Large intestine (tissue), 3 donors: ENCODE results near the gene CRCP. TPM values are rescaled to one million over a fixed set of nuclear protein-coding genes. Genes with fewer than 3 reads are reported as not detected.
"Not testable (repeated sequence)": the region's sequence is repeated elsewhere in the genome, so short reads cannot be mapped to it uniquely, and the experiment has no call there.

Experiments used
- DNase-seq, 2 donors: peaks; one replicate each; pipeline versions ENCODE4 v3.0.0 to v3.0.0-alpha.2; 2013
- H3K27ac ChIP-seq: one replicate; pipeline ENCODE4 v1.5.1; 2013; ENCODE audit warnings: low read length
- H3K27me3 ChIP-seq: 2 replicates; pipeline ENCODE4 v1.6.1; 2013; ENCODE audit warnings: low read length; ENCODE audit not compliant: control insufficient read depth, insufficient read depth
- H3K36me3 ChIP-seq: 2 replicates; pipeline ENCODE4 v1.6.1; 2013; ENCODE audit warnings: low read length; ENCODE audit not compliant: control insufficient read depth, insufficient read depth
- H3K4me1 ChIP-seq: one replicate; pipeline ENCODE4 v1.6.1; 2013; ENCODE audit warnings: low read length; ENCODE audit not compliant: control insufficient read depth, insufficient read depth
- H3K4me3 ChIP-seq: one replicate; pipeline ENCODE4 v1.5.1; 2013; ENCODE audit warnings: low read length
- H3K9me3 ChIP-seq: one replicate; pipeline ENCODE4 v1.6.1; 2013; ENCODE audit warnings: mild to moderate bottlenecking, low read depth, low read length, moderate library complexity; ENCODE audit not compliant: control insufficient read depth
- WGBS: methylation state at CpG from one replicate; pipeline ENCODE4 v1.1.5; 2013; ENCODE audit warnings: low lambda C conversion rate; ENCODE audit not compliant: insufficient coverage; 5-methylcytosine and 5-hydroxymethylcytosine counted together
- polyA plus RNA-seq: library from polyadenylated mRNA; unstranded; fragments of 120-200 nt; gene quantifications from one replicate; pipeline ENCODE4 v1.2.1, GENCODE V29; 2013

CRCP gene
- polyA plus RNA-seq, 1 donor = 32.0 TPM

GRCh38 chr7:66105263-66105748, 9.3 kb upstream of the CRCP start:
- Histone ChIP-seq H3K4me3 (no peak overlapping the region), H3K4me1 (peaks cover 4% of the 10 kb centered on the region), H3K36me3 (no peaks in the 10 kb centered on the region), H3K27ac (no peak overlapping the region), H3K27me3 (no peaks in the 10 kb centered on the region), H3K9me3 (no peaks in the 10 kb centered on the region)
- no peak for DNase-seq
- WGBS = no CpG with 5 or more reads among the region's 5 CpGs

GRCh38 chr7:66108410-66108809, 6.2 kb upstream of the CRCP start:
- H3K27ac ChIP-seq, H3K9me3 ChIP-seq, H3K36me3 ChIP-seq, H3K4me1 ChIP-seq, H3K4me3 ChIP-seq, H3K27me3 ChIP-seq, DNase-seq: not testable (repeated sequence)
- WGBS = no CpG with 5 or more reads among the region's 5 CpGs

GRCh38 chr7:66110856-66111255, 3.8 kb upstream of the CRCP start:
- no CpG with 5 or more reads among the region's 9 CpGs for WGBS
- no peak for DNase-seq
- no peaks in the 10 kb centered on the region for H3K36me3 ChIP-seq
- no peak overlapping the region for H3K27ac ChIP-seq
- peaks cover 2% of the 10 kb centered on the region for H3K4me1 ChIP-seq
- no peak overlapping the region for H3K4me3 ChIP-seq
- H3K9me3 ChIP-seq = no peaks in the 10 kb centered on the region
- H3K27me3 ChIP-seq = no peaks in the 10 kb centered on the region

GRCh38 chr7:66116680-66117420, 2.2 kb downstream of the CRCP start:
- H3K27me3 ChIP-seq, H3K4me3 ChIP-seq, H3K27ac ChIP-seq, H3K36me3 ChIP-seq, H3K9me3 ChIP-seq, DNase-seq, H3K4me1 ChIP-seq: not testable (repeated sequence)
- 100% methylated on average over 2 of the region's 12 CpGs for WGBS

- Histone ChIP-seq H3K4me1 (peaks cover 3% of the 10 kb centered on the region), H3K9me3 (no peaks in the 10 kb centered on the region), H3K27me3 (no peaks in the 10 kb centered on the region), H3K4me3 (no peak overlapping the region), H3K36me3 (peaks cover 10% of the 10 kb centered on the region), H3K27ac (no peak overlapping the region)
- no peak for DNase-seq
- WGBS = no CpG with 5 or more reads among the region's 3 CpGs
Measured at GRCh38 chr7:66118603-66119002, 4.0 kb downstream of the CRCP start.

- Histone ChIP-seq H3K27me3 (no peaks in the 10 kb centered on the region), H3K4me3 (no peak overlapping the region), H3K4me1 (peaks cover 3% of the 10 kb centered on the region), H3K9me3 (no peaks in the 10 kb centered on the region), H3K27ac (no peak overlapping the region), H3K36me3 (peaks cover 10% of the 10 kb centered on the region)
- no peak for DNase-seq
- WGBS = no CpG with 5 or more reads among the region's 4 CpGs
Measured at GRCh38 chr7:66119245-66119850, 4.7 kb downstream of the CRCP start.

- DNase-seq = no peak
- 100% methylated on average over 1 of the region's 9 CpGs for WGBS
- Histone ChIP-seq H3K27me3 (no peaks in the 10 kb centered on the region), H3K4me3 (no peak overlapping the region), H3K9me3 (no peaks in the 10 kb centered on the region), H3K27ac (no peak overlapping the region), H3K4me1 (no peaks in the 10 kb centered on the region), H3K36me3 (peaks cover 10% of the 10 kb centered on the region)
Measured at GRCh38 chr7:66123175-66123528, 8.5 kb downstream of the CRCP start.

- no CpG with 5 or more reads among the region's 5 CpGs for WGBS
- not testable (repeated sequence) for H3K9me3 ChIP-seq, H3K27ac ChIP-seq, H3K4me1 ChIP-seq, H3K4me3 ChIP-seq, H3K36me3 ChIP-seq, DNase-seq, H3K27me3 ChIP-seq
Measured at GRCh38 chr7:66124569-66124861, 9.9 kb downstream of the CRCP start.

GRCh38 chr7:66125052-66125694, 10.5 kb downstream of the CRCP start:
- no CpG with 5 or more reads among the region's 4 CpGs for WGBS
- H3K4me3 ChIP-seq = no peak overlapping the region

GRCh38 chr7:66125781-66126352, 11.2 kb downstream of the CRCP start:
- H3K9me3 ChIP-seq, H3K27ac ChIP-seq, H3K4me3 ChIP-seq, H3K36me3 ChIP-seq, H3K4me1 ChIP-seq, DNase-seq, H3K27me3 ChIP-seq: not testable (repeated sequence)
- WGBS = 82% methylated on average over 2 of the region's 6 CpGs

More at GRCh38 chr7:66125052-66125694, 10.5 kb downstream of the CRCP start:
- Histone ChIP-seq H3K4me1 (no peaks in the 10 kb centered on the region), H3K36me3 (peaks cover 3% of the 10 kb centered on the region), H3K27ac (no peak overlapping the region), H3K27me3 (no peaks in the 10 kb centered on the region), H3K9me3 (no peaks in the 10 kb centered on the region)
- DNase-seq = no peak
